ENCODE results near the gene NDUFV3.

Gene NDUFV3

DNA sequence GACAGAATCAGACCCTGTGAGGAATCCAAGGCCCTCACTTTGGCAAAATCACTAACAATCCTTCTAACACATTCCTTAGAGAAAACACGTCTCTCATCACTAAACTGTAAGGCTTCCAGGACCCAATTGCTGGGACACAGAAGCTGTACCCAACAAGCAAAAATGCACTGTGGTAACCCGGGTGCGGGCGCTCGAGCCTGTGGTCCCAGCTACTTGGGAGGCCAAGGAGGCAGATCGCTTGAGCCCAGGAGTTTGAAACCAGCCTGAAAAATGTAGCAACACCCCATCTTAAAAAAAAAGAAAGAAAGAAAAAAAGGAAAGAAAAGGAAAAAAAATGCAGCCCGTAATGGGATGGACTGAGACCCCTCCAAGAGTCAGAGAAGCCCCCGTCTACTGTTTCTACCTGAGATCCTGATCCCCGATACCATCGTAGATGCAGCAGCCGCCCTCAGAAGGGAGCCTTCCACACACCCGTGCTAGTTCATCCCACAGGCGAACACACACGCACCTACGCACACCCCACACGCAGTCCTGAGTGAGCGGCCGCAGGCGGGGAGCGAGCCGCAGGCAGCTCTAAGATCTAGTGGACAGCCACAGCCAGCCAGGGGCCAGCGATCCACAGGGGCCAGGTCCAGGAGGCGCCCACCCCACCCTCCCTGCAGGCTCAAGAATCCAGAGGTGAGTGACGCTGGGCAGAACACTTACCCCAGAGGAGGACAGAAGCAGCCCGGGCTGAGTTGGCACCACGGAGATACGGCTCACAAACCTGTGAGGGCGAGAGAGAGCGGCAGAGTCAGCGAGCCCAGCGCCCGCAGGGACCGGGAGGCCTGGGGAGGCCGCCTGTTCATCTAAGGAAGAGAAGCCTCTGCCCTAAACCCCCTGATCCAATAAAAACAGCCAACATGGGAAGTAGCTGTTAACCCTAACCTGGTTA lies 33.9 kb upstream of the NDUFV3 start:
- TF ChIP-seq ZFX (IDR thresholded peaks at IDR 0.05), result no peak
- TF ChIP-seq, protein P1, sequence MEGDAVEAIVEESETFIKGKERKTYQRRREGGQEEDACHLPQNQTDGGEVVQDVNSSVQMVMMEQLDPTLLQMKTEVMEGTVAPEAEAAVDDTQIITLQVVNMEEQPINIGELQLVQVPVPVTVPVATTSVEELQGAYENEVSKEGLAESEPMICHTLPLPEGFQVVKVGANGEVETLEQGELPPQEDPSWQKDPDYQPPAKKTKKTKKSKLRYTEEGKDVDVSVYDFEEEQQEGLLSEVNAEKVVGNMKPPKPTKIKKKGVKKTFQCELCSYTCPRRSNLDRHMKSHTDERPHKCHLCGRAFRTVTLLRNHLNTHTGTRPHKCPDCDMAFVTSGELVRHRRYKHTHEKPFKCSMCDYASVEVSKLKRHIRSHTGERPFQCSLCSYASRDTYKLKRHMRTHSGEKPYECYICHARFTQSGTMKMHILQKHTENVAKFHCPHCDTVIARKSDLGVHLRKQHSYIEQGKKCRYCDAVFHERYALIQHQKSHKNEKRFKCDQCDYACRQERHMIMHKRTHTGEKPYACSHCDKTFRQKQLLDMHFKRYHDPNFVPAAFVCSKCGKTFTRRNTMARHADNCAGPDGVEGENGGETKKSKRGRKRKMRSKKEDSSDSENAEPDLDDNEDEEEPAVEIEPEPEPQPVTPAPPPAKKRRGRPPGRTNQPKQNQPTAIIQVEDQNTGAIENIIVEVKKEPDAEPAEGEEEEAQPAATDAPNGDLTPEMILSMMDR (conservative IDR thresholded peaks at IDR 0.05), result no peak
- H3K27ac ChIP-seq, result no peak overlapping the region

DNA sequence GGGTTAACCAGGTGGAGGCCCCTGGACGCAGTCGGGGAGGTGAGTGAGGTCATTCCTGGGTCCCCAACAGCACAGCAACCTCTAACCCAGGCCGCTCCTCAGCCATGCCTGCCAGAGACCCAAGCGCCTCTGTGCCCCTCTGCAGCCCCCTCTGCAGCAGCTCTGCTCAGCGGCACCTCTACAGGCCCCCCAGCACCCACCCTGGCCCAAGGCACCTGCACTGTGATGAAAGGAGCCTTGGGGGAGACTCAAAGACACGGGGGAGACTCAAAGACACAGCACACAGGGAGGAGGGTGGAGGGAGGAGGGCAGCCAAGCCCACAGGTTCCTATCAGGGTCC lies 33.2 kb upstream of the NDUFV3 start:
- TF ChIP-seq ZFX (IDR thresholded peaks at IDR 0.05), result no peak
- TF ChIP-seq, protein P1 (conservative IDR thresholded peaks at IDR 0.05), result no peak
- no peak overlapping the region for H3K27ac ChIP-seq

DNA sequence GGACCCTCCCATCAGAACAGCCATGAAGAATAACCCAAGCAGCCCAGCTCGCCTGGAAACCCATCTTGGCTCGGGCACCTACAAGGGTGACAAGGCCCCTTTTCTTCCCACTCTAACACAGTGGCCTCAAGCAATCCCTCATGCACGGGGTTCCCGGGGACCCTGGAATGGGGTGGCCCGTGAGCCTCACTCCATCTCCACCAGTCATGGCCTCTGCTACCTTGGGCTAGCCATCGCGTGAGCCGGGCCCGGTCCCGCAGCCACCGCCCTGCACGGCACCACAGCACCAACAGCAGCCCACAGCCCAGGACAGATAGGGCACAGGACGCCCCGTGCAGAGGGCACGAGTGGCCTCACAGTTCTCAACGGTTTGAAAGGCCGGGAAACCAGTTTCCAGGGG lies 32.8 kb upstream of the NDUFV3 start:
- no peak for TF ChIP-seq ZFX (IDR thresholded peaks at IDR 0.05)
- TF ChIP-seq, protein P1 (conservative IDR thresholded peaks at IDR 0.05), result no peak
- no peak overlapping the region for H3K27ac ChIP-seq

DNA sequence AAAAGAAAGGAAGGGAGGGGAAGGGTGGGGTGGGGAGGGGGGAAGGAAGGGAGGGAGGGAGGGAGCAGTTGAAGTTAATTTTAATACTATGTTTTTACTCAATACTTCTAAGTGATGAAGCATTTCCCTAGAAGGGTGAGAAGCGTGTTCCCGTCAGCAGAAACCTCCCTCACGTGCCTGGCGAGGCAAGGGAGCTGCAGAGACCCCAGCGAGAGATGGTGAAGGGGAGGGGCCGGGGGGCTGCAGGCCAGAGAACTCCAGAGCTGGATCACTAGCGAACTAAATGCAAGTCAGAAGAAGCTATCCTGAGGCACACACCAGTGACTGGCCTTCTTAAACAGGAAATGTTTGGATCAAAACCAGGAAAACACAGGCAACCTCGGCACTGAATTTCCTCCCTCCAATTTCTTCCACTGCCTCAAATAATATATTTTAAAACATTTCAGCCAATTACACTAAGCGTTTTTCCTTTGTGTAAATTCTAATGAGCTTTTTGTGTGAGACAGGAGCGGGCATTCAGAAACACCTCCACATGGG lies 31.7 kb upstream of the NDUFV3 start:
- TF ChIP-seq ZFX (IDR thresholded peaks at IDR 0.05), result no peak
- TF ChIP-seq, protein P1 (conservative IDR thresholded peaks at IDR 0.05), result no peak
- no peak overlapping the region for H3K27ac ChIP-seq

DNA sequence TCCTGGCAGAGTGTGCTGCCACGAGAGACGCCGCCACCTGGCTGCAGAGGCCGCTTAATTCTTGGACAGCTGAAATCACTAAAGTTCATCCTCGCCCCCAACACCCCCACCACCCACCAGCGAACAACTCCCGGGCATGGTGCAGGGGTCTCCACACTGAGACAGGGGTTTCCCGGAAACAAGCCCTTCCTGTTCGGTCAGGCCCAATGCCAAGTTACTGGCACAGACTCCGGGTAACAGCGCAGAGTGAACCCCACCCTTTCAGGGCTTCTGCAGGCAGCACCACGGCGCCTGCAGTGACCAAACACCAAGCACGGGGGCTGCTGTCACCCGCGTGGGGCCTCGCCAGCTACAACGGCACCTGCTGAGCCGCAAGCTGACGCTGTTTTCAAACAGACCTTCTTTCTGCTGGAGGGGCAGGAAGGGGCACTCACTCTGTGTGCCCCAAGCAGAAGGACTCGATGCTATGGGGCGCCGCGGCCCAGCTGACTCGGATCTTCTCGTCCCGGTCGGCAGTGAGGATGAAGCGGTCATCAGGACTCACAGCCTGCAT lies 31.2 kb upstream of the NDUFV3 start:
- no peak overlapping the region for H3K27ac ChIP-seq
- TF ChIP-seq, protein P1 (conservative IDR thresholded peaks at IDR 0.05), result no peak
- no peak for TF ChIP-seq ZFX (IDR thresholded peaks at IDR 0.05)

DNA sequence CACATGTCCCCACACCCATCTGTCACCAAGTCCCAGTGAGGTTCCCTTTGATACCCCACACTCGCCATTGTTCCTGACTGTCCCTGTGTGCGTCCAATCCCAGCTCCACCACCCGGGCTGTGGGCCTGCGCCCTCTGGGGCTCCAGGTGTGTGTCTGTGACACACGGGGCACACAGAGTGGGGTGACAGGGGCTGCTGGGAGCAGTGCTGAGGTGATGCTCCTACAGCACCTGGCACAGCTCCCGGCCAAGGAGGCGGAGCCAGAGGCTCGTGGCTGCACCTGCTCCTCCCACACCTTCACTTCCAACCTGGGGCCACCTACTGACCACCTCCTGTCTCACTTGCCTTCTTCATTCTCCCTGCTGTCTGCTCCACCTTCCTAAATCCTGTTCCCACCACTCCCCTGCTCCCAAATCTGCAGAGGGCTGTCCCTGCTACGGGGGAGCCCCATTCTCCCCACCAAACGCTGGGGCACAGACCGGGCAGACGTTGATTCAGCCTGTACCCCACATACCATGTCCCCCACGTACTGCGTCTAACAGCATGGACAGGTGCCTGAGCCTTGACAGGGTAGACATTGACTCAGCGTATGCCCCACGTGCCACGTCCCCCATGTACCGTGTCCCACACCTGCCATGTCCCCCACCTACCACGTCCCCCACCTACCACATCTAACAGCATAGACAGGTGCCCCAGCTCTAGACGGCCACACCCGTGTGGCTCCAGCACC lies 30.2 kb upstream of the NDUFV3 start:
- H3K27ac ChIP-seq, result no peak overlapping the region
- TF ChIP-seq, protein P1 (conservative IDR thresholded peaks at IDR 0.05), result no peak; the same call in 1 of the 2 replicates
- no peak for TF ChIP-seq ZFX (IDR thresholded peaks at IDR 0.05)

Measured in C4-2B (cell line).